GM12875 (cell line): Measurements from ENCODE around the gene EMP3.

Source experiments
- H3K4me3 ChIP-seq: one replicate; pipeline ENCODE4 v1.5.1; 2011; ENCODE audit warnings: low read depth, low read length, control low read depth
- TF ChIP-seq, protein P1 (sequence below): IDR thresholded peaks from 2 replicates; pipeline ENCODE4 v1.5.1; 2011; ENCODE audit warnings: low read depth, mild to moderate bottlenecking, control low read depth, inconsistent platforms, low read length, moderate library complexity, borderline replicate concordance; ENCODE audit not compliant: insufficient read depth

Gene EMP3

DNA sequence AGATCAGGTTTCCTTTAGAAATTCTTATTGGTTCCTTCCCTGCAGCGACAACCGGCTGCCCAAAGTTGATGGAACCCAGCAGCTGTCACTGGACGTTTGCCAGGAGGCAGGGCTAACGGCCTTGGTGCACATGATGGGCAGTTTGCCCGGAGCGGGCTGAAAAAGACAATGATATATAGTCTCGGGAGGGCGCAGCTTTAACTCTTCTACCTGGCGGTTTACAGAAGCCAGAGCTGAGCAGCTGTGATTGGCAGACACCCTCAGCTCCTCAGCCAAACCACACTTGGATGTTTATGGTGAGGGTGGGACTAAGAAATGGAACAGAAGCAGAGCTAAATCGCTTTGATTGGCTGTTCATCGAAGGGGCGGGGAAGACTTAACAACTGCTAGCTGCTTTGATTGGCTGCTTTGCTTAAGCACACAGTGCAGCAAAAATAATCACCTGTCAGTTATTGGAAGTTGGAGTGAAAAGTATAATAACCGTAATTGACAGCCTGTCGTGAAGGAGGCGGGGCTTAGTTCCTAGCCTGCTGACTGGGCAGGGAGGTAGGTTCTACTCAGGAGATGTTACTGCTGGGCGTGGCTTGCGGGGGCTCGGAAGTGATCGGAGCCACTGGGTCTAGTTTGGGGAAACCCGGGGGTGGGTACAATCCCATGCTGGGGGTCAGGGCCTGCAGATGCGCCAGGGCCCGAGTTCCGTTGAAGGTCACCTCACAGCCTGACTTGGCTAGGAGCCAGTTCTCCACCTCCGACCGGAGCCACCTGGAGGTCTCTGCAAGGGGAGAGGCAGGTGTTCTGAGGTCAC is 7.5 kb downstream of the EMP3 start:
- TF ChIP-seq, protein P1, sequence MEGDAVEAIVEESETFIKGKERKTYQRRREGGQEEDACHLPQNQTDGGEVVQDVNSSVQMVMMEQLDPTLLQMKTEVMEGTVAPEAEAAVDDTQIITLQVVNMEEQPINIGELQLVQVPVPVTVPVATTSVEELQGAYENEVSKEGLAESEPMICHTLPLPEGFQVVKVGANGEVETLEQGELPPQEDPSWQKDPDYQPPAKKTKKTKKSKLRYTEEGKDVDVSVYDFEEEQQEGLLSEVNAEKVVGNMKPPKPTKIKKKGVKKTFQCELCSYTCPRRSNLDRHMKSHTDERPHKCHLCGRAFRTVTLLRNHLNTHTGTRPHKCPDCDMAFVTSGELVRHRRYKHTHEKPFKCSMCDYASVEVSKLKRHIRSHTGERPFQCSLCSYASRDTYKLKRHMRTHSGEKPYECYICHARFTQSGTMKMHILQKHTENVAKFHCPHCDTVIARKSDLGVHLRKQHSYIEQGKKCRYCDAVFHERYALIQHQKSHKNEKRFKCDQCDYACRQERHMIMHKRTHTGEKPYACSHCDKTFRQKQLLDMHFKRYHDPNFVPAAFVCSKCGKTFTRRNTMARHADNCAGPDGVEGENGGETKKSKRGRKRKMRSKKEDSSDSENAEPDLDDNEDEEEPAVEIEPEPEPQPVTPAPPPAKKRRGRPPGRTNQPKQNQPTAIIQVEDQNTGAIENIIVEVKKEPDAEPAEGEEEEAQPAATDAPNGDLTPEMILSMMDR, result no peak
- H3K4me3 ChIP-seq, result peak overlapping the region; percentile 65

DNA sequence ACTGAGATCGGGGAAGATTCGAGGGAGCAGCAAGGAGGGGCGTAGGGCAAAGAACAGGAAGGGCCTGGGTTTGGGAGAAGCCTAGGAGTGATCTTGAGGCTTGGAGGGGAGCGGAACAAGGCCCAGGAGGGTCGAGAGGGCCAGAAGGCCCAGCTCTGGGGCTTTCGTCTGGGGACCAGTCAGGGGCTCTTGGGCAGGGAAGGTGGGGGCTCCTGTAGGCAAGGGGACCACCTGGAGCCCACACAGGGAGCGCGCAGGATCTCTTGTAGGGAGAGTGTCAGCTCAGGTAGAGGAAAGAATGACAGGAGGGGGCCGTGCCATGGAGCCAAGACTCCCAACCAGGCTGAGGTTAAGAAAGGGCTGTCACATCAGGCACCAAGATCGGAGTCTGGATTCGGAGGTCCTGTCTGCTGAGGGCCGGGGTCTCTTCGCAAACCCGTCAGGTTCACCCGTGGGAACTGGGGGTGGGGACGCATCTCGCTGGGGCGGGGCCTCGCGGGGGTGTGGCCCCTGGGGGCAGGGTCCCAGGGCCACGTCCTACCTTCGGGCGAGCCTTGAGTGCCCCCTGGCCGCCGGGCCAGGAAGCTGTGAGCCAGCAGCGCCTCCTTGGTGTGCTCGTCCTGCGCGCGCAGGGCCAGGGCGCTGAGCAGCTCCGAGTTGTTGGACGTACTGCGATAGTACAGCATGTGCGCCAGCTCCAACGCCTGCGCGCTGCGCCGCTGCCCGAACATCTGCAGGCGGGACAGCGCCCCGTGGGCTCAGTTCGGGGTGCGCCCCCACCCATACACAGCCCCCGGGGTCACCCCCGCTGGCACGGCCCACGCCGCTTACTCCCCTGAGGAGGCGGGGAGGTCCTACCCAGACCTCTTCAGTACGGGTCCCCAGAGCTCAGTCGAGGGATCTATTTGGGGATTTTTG is 8.4 kb downstream of the EMP3 start:
- H3K4me3 ChIP-seq, result peak overlapping the region; percentile 65
- TF ChIP-seq, protein P1, result peak; percentile 94

DNA sequence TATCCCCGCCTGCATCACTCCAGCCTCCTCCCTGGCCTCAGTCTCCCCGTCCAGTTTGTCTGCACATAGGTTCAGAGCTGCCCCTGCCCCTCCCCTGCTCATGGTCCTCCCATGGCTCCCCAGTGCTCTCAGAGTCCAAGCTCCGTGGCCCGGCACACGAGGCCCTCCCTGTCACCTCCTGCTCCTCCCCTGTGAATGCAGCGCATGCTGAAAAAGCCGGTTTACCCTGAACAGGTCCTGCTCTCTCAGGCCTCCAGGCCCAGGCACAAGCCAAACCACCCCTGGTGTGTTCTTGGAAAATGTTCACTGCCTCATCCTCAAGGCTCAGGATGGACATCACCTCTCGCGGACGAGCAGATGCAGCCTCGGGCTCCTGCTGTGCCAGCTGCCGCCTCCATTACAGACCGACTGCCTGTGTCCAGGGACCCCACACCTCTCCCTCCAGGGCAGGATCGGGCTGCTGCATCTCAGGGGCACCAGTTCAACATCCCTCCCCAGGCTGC is 13.0 kb downstream of the EMP3 start:
- no peak overlapping the region for H3K4me3 ChIP-seq
- TF ChIP-seq, protein P1, result no peak

DNA sequence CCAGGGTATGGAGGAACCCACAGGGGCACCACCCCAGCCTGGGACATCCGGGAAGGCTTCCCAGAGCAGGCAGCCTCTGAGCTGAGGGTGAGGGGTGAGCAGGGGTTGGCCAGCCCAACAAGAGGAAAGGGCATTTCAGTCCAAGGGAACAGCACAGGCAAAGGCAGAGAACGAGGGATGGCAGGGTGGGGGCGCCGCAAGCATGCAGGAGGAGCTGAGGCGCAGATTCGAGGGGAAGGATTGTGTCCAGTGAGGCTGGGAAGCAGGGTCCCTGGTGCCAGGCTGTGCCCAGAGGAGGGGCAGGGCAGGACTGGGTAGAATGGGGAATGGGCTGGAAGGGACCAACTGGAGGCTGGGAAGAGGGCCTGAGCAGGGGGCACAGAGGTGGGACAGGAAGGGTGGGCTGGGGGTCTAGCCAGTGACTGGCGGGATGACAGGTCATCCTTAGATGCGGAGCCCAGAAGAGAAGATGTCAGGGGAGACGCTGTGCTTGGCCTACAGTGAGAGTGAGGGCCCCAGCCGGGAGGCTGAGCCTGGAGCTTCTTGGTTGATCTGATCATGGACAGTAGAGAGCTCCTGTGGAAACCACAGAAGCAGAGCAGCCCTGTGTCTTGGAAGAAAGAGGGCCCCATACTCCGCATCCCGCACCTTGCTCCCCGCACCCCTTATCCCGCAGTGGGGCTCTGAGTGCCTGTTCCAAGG is 13.6 kb downstream of the EMP3 start:
- TF ChIP-seq, protein P1, result no peak
- no peak overlapping the region for H3K4me3 ChIP-seq

DNA sequence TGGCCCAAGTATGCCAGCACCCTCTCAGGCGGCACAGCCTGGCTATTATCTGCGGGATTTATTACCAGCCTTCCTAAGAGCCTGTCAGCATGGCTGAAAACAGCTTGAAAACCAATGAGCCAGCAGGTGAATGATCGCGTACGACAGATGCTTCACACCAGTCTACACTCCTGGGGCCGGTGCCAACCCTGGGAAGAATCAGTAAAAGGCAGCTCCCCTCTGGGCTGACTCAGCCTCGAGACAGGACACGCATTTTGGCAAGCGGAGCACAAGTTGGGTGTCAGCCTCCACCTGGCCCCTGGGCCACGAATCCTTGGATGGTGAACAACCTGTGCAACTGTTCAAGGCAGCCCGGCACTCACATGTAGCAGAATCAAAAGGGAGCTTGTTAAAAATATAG is 15.6 kb downstream of the EMP3 start:
- H3K4me3 ChIP-seq, result no peak overlapping the region
- TF ChIP-seq, protein P1, result no peak

DNA sequence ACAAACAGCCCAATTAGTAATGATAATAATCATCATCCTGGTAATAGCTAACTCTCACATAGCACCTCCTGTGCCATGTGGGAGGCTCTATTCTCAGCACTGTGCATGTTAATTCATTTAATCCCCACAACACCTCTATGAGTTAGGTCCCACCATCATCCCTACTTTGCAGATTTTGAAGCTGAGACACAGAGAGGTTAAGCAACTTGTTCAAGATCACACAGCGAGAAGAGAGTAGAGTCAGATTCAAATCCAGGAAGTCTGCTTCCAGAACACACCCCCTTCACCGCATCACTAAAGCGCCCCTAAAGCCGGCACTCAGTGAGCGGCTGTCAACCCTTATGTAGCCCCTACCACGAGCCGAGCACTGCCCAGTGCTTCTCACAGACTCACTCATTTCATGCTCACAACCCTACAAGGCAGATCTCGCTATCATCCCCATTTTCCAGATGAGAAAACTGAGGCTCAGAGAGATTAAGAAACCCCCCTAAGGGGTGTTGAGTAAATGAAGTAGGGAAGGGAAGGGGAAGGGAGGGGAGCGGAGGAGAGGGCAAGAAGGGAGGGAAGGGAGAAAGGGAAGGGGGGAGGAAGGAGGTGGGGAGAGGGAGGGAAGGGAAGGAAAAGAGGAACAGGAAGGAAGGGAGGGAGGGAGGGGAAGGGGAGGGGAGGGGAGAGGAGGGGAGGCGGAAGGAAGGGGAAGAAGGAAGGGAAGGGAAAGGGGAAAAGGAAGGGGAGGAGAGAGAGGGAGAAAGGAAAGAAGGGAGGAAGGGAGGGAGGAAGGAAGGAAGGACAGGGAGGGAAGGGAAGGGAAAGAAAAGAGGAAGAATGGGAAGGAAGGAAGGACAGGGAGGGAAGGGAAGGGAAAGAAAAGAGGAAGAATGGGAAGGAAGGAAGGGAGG is 16.4 kb downstream of the EMP3 start:
- no peak overlapping the region for H3K4me3 ChIP-seq
- TF ChIP-seq, protein P1, result no peak
